Spinal cord (tissue), 10 donors: ENCODE data around the gene AP2B1. TPM values are rescaled to one million over a fixed set of nuclear protein-coding genes. Genes with fewer than 3 reads are reported as not detected.
A peak's percentile ranks its signal among the peaks of the same experiment; 100 is the strongest.

Source experiments
- DNase-seq, 6 donors: peaks; one replicate each; pipeline versions ENCODE4 v3.0.0 to v3.0.0-alpha.2; 2013 to 2015; ENCODE audit warnings: low spot score in 6 of 6, low read depth in 4 of 6
- H3K27ac ChIP-seq: one replicate; pipeline ENCODE4 v1.5.1; 2013; ENCODE audit warnings: low read depth, low read length, control low read depth
- H3K27me3 ChIP-seq: one replicate; pipeline ENCODE4 v1.6.1; 2013; ENCODE audit warnings: low read length; ENCODE audit not compliant: control insufficient read depth, insufficient read depth
- H3K36me3 ChIP-seq: one replicate; pipeline ENCODE4 v1.6.1; 2013; ENCODE audit warnings: low read length; ENCODE audit not compliant: control insufficient read depth, insufficient read depth
- H3K4me1 ChIP-seq: one replicate; pipeline ENCODE4 v1.6.1; 2013; ENCODE audit warnings: low read length; ENCODE audit not compliant: control insufficient read depth, insufficient read depth
- H3K4me3 ChIP-seq: one replicate; pipeline ENCODE4 v1.5.1; 2013; ENCODE audit warnings: low read depth, low read length, control low read depth
- H3K9me3 ChIP-seq: one replicate; pipeline ENCODE4 v1.6.1; 2013; ENCODE audit warnings: low read length; ENCODE audit not compliant: control insufficient read depth, insufficient read depth
- WGBS: methylation state at CpG from one replicate; pipeline ENCODE4 v1.1.5; 2013; ENCODE audit warnings: missing lambda C conversion rate; ENCODE audit not compliant: insufficient coverage; 5-methylcytosine and 5-hydroxymethylcytosine counted together
- polyA plus RNA-seq, 2 donors: library from polyadenylated mRNA; unstranded; fragments of 120-200 nt; gene quantifications; one replicate each; pipeline ENCODE4 v1.2.1, GENCODE V29; 2013; ENCODE audit not compliant: insufficient read length in 2 of 2
- total RNA-seq, 2 donors: library from RNA; depleted of rRNA in 1 of 2; stranded (reverse); fragments of 120-200 nt in 1 of 2; fragments of >200 nt in 1 of 2; gene quantifications; one replicate each; pipeline versions ENCODE4 v1.2.3 to v1.2.4, GENCODE V29; 2013 to 2014
- donor health status: healthy.

Gene AP2B1
- total and polyA plus RNA-seq, 4 donors: 115 to 287 (median 217) TPM

DNA sequence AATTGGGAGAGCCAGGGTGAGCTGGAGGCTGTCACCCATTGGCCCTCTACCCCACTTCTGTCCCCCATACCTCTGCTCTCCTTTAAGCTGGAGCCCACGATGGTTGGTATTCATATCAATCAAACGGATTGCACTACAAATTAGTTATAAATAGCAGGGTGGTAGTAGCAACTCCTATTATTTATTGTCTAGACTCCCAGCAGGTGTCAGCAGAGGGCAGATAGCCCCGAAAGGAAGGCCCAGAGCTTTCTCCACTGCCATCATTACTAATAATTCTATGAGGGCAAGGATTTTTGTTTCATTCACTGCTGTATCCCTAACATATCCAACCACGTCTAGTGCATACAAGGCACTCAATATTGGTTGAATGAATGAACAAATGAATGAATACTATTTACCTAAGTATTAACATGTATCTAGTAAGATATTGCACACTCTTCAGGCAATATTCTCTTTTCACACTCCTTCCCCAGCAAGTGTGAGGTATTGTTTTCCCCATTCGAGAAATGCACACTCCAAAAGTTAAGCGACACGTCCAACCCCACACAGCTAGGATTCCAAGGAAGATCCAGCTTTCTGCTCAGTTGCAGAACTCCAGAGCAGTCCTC lies 179.9 kb downstream of the AP2B1 start:
- Histone ChIP-seq H3K27ac (no peak overlapping the region), H3K27me3 (no peaks in the 10 kb centered on the region), H3K4me1 (peaks cover 32% of the 10 kb centered on the region), H3K36me3 (peaks cover 9% of the 10 kb centered on the region), H3K4me3 (no peak overlapping the region), H3K9me3 (no peaks in the 10 kb centered on the region)
- WGBS: 80% methylated on average over 2 of the region's 7 CpGs
- DNase-seq: peak in 2 of 6 donors; percentile 50 to 58

DNA sequence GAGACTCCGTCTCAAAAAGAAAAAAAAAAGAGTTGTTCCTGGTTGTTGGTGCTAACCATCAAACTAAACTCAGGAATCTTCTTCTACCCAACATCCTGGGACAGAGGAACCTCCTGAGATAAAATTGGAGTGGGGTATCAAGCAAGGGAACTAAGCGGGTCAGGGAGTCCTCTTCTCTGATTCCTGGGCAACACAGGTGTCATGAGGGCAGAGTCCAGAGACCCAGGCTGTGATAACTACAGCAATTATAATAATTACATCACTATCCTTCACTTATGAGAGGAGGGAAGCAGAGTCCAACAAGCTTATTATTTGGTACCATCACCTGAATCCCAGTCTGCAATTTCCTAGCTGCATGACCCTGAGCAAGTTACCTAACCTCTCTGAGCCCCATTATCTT lies 181.7 kb downstream of the AP2B1 start:
- H3K4me3 ChIP-seq: no peak overlapping the region
- no peaks in the 10 kb centered on the region for H3K27me3 ChIP-seq
- H3K4me1 ChIP-seq: peaks cover 45% of the 10 kb centered on the region
- no CpG with 5 or more reads among the region's 2 CpGs for WGBS
- peaks cover 14% of the 10 kb centered on the region for H3K36me3 ChIP-seq
- H3K9me3 ChIP-seq: no peaks in the 10 kb centered on the region
- H3K27ac ChIP-seq: no peak overlapping the region
- no peak for DNase-seq

GRCh38 chr17:35769895-35770486 lies 182.9 kb downstream of the AP2B1 start:
- Histone ChIP-seq H3K27me3 (no peaks in the 10 kb centered on the region), H3K36me3 (peaks cover 14% of the 10 kb centered on the region), H3K4me1 (peaks cover 47% of the 10 kb centered on the region), H3K27ac (no peak overlapping the region), H3K9me3 (no peaks in the 10 kb centered on the region), H3K4me3 (no peak overlapping the region)
- DNase-seq: no peak
- 93% methylated on average over 48 of the region's 48 CpGs for WGBS

DNA sequence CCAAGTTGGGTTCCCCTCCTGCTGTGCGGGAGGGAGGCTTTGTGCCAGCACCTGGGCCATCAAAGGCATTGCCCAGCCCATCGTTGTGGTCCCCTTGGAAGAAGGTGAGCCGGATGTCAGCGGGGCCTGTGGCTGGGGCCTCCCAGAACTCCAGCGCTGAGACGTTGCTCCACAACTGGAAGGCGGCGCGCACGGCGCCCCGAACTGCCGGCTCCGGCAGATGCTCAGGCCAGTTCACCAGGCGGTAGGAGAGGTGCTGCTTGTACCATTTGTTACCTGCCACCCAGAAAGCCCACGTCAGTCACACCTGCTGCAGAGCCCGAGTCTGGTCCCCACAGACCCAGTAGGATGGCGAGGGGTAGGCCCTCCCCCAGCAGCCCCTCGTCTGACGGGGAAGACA lies 186.0 kb downstream of the AP2B1 start:
- Histone ChIP-seq H3K4me3 (no peak overlapping the region), H3K27ac (peak overlapping the region; percentile 85), H3K36me3 (peaks cover 5% of the 10 kb centered on the region), H3K4me1 (peaks cover 39% of the 10 kb centered on the region), H3K9me3 (no peaks in the 10 kb centered on the region), H3K27me3 (no peaks in the 10 kb centered on the region)
- WGBS: 86% methylated on average over 20 of the region's 20 CpGs
- DNase-seq: no peak

DNA sequence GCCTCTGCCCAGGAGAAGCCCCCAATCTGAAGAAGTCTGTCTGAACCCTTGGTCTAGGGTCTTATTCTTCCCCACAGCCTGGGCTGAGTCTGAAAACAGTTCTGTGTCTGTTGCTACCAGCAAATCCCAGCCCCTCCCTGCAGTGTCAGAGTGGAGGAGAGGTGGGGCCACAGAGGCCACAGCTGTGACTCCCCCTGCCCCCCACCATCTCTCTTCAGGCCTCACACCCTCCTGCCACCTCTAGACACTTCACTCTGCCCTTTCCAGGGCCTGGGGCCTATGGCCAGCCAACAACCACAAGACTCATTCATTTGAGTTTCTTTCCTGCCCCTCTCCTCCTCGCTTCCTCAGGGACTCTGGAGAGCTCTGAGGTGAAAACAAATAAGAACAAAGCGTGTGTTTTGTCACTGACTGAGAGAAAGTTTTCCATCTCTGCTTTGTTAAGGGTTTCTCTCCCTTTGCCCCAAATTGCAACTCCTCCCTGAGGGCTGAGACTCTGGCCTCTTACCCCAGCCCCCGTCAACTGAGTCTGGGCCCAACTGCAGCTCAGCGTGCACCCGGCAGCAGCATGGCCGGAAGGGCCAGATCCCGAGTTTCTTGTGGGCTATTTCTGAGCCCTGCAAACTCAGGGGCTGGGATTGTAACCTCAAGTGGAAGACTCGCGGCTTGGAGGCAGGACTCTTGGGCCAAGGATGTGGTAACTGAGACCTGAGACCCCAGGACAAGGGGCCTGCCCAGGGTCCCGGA lies 186.7 kb downstream of the AP2B1 start:
- 33% methylated on average over 7 of the region's 10 CpGs for WGBS

GRCh38 chr17:35774499-35774898 lies 187.4 kb downstream of the AP2B1 start:
- peak in 4 of 6 donors; percentile 54 to 91 (median 80) for DNase-seq
- Histone ChIP-seq H3K4me1 (peaks cover 39% of the 10 kb centered on the region), H3K27me3 (no peaks in the 10 kb centered on the region), H3K36me3 (peaks cover 10% of the 10 kb centered on the region), H3K9me3 (no peaks in the 10 kb centered on the region), H3K4me3 (no peak overlapping the region), H3K27ac (peak overlapping the region; percentile 85)
- 20% methylated on average over 1 of the region's 5 CpGs for WGBS

More for the DNA sequence above, 186.7 kb downstream of the AP2B1 start:
- Histone ChIP-seq H3K36me3 (peaks cover 8% of the 10 kb centered on the region), H3K4me1 (peaks cover 39% of the 10 kb centered on the region), H3K9me3 (no peaks in the 10 kb centered on the region), H3K4me3 (no peak overlapping the region), H3K27ac (peak overlapping the region; percentile 85), H3K27me3 (no peaks in the 10 kb centered on the region)
- peak in 1 of 6 donors; percentile 34 for DNase-seq

GRCh38 chr17:35775039-35775438 lies 187.9 kb downstream of the AP2B1 start:
- peak in 2 of 6 donors; percentile 70 to 80 for DNase-seq
- peaks cover 10% of the 10 kb centered on the region for H3K36me3 ChIP-seq
- 23% methylated on average over 5 of the region's 5 CpGs for WGBS
- peaks cover 39% of the 10 kb centered on the region for H3K4me1 ChIP-seq
- no peak overlapping the region for H3K4me3 ChIP-seq
- no peaks in the 10 kb centered on the region for H3K27me3 ChIP-seq
- H3K27ac ChIP-seq: peak overlapping the region; percentile 85
- no peaks in the 10 kb centered on the region for H3K9me3 ChIP-seq

DNA sequence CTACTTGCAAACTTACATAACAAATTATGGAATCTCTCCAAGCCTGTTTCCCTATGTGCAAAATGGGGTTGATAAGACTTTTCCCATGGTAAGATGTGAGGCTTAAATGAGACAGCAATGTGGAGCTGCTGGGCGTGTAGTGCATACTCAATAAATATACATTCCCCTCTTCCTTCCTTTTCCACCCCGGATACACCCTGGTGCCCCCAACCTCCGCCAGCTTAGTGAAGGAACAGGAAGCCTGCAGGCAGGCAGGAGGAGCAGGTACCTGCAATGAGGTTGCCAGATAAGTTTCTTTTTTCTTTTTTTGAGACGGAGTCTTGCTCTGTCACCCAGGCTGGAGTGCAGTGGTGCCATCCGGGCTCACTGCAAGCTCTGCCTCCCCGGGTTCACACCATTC lies 188.5 kb downstream of the AP2B1 start:
- WGBS: 40% methylated on average over 2 of the region's 6 CpGs
- DNase-seq: no peak
- peaks cover 10% of the 10 kb centered on the region for H3K36me3 ChIP-seq
- H3K9me3 ChIP-seq: no peaks in the 10 kb centered on the region
- no peak overlapping the region for H3K4me3 ChIP-seq
- no peaks in the 10 kb centered on the region for H3K27me3 ChIP-seq
- peaks cover 39% of the 10 kb centered on the region for H3K4me1 ChIP-seq
- peak overlapping the region; percentile 85 for H3K27ac ChIP-seq
